ENCODE measurements around the gene IFNA10. TPM values are rescaled to one million over a fixed set of nuclear protein-coding genes. Genes with fewer than 3 reads are reported as not detected.

Gene IFNA10
- total and polyA plus RNA-seq, 2 of the 13 experiments (the other 11 are each of a cell fraction or from before 2014, with no cell fraction given): not detected

DNA sequence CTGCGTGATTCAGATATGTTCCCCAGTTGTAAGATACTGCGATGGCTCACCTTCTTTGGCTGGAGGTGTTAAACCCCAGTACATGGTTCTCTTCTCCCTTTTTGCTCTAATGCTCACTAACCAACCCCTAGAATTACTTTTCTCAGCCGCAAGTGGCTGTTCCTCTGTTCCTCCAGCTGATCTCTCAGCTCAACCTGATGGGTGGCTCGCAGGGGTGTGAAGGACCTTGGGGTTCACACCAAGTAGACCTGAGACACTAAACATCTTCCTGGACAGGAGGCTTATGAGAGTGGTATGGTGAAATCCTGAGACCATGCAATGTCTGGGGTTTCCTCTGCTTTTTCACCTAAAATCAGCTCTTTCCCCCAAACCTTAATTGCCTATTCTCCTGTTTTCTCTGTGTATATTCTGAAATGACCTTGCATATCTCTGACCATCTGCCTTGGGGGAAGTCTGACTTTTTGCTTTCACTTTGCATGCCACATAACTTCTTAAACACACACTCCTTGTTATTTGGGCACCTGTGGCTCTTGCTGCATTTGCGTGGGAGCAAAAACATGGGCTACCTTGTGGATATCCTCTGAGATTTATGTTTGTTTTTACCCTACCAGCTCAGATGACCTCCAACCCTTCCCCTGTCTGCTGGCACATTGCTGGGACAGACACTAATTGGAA lies 48.7 kb upstream of the IFNA10 start (continued):
- TF ChIP-seq SP4 (CRISPR knock-in tag; IDR thresholded peaks at IDR 0.05) (no peak), FOXM1 (CRISPR knock-in tag; IDR thresholded peaks at IDR 0.05) (no peak), ZSCAN20 (CRISPR knock-in tag; IDR thresholded peaks at IDR 0.05; ENCODE audit: borderline replicate concordance) (no peak), ZNF362 (CRISPR knock-in tag; IDR thresholded peaks at IDR 0.05; ENCODE audit: borderline replicate concordance) (no peak), FOSL2 (CRISPR knock-in tag; IDR thresholded peaks at IDR 0.05) (no peak), ZEB1 (IDR thresholded peaks at IDR 0.05; ENCODE audit: insufficient replicate concordance, low read depth) (no peak), EEA1 (CRISPR knock-in tag; IDR thresholded peaks at IDR 0.05; ENCODE audit: borderline replicate concordance) (no peak), IRF2 (CRISPR knock-in tag; IDR thresholded peaks at IDR 0.05) (no peak)
- TF ChIP-seq, protein P1, sequence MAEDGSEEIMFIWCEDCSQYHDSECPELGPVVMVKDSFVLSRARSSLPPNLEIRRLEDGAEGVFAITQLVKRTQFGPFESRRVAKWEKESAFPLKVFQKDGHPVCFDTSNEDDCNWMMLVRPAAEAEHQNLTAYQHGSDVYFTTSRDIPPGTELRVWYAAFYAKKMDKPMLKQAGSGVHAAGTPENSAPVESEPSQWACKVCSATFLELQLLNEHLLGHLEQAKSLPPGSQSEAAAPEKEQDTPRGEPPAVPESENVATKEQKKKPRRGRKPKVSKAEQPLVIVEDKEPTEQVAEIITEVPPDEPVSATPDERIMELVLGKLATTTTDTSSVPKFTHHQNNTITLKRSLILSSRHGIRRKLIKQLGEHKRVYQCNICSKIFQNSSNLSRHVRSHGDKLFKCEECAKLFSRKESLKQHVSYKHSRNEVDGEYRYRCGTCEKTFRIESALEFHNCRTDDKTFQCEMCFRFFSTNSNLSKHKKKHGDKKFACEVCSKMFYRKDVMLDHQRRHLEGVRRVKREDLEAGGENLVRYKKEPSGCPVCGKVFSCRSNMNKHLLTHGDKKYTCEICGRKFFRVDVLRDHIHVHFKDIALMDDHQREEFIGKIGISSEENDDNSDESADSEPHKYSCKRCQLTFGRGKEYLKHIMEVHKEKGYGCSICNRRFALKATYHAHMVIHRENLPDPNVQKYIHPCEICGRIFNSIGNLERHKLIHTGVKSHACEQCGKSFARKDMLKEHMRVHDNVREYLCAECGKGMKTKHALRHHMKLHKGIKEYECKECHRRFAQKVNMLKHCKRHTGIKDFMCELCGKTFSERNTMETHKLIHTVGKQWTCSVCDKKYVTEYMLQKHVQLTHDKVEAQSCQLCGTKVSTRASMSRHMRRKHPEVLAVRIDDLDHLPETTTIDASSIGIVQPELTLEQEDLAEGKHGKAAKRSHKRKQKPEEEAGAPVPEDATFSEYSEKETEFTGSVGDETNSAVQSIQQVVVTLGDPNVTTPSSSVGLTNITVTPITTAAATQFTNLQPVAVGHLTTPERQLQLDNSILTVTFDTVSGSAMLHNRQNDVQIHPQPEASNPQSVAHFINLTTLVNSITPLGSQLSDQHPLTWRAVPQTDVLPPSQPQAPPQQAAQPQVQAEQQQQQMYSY (CRISPR knock-in tag; IDR thresholded peaks at IDR 0.05): no peak

All from HepG2 (cell line).